Peyer's patch (tissue), 4 donors: ENCODE results near the gene EPSTI1.

Experiments used
- POLR2A ChIP-seq, 2 donors: fragments of 450-650 bp; IDR thresholded peaks; one replicate each; pipeline ENCODE4 v1.5.1; 2017; ENCODE audit warnings: antibody characterized with exemption in 2 of 2, mild to moderate bottlenecking in 2 of 2, moderate library complexity in 2 of 2
- TF ChIP-seq, protein P1 (sequence below), 6 experiments: fragments of 450-650 bp in 4 of 6; fragments of 200-600 bp in 2 of 6; sonication (generic) in 1 of 6; IDR thresholded peaks; one replicate each; pipeline ENCODE4 v1.5.1; 2017 to 2019; ENCODE audit warnings: antibody characterized with exemption in 6 of 6, mild to moderate bottlenecking in 3 of 6, moderate library complexity in 1 of 6

DNA sequence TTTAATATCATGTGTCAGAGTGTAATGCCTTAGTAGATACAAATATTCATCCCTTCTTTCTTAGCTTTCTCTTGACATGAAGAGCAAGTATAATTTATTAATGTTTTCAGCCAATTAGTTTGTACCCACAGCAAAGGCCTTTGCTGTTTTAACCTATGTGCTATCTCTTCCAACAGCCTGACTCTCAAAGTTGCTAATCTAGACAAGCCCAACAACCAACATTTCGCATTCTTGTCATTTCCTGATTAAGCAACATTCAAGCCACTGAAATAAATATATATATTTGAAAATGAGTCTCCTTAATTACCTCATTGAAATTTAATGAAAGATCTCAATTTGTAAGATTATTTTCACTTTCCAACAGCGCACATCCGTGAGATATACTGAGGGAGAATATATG, 18.5 kb downstream of the EPSTI1 start:
- TF ChIP-seq, protein P1, sequence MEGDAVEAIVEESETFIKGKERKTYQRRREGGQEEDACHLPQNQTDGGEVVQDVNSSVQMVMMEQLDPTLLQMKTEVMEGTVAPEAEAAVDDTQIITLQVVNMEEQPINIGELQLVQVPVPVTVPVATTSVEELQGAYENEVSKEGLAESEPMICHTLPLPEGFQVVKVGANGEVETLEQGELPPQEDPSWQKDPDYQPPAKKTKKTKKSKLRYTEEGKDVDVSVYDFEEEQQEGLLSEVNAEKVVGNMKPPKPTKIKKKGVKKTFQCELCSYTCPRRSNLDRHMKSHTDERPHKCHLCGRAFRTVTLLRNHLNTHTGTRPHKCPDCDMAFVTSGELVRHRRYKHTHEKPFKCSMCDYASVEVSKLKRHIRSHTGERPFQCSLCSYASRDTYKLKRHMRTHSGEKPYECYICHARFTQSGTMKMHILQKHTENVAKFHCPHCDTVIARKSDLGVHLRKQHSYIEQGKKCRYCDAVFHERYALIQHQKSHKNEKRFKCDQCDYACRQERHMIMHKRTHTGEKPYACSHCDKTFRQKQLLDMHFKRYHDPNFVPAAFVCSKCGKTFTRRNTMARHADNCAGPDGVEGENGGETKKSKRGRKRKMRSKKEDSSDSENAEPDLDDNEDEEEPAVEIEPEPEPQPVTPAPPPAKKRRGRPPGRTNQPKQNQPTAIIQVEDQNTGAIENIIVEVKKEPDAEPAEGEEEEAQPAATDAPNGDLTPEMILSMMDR (IDR thresholded peaks at IDR 0.05): no peak
- TF ChIP-seq POLR2A (IDR thresholded peaks at IDR 0.05): no peak
